Activated CD8-positive, alpha-beta T cell treated with anti-CD3 and anti-CD28 coated beads for 36 hours (primary cell): ENCODE data around the gene ATRN. TPM values are rescaled to one million over a fixed set of nuclear protein-coding genes. Genes with fewer than 3 reads are reported as not detected.

ENCODE experiments used
- ATAC-seq: fragments of 200-7000 bp; cut with Tn5 transposase; one replicate; pipeline ENCODE4 v1.10.0; 2021; ENCODE audit warnings: mild to moderate bottlenecking, moderate library complexity
- CTCF ChIA-PET: fragments of 350-600 bp; sonication (Branson Sonifier 250); formaldehyde crosslinking; loops from one replicate; lab custom pipeline; 2021; ENCODE audit warnings: antibody characterized with exemption; lab: Charles Lee
- POLR2A ChIA-PET: fragments of 350-600 bp; sonication (Branson Sonifier 250); formaldehyde crosslinking; loops from one replicate; lab custom pipeline; 2021; ENCODE audit warnings: antibody characterized with exemption; lab: Charles Lee
- DNase-seq: peaks from one replicate; pipeline ENCODE4 v3.0.0-alpha.2; 2020
- H3K27ac Mint-ChIP-seq: one replicate; pipeline ENCODE4 v1.8.0; 2021; ENCODE audit warnings: mild to moderate bottlenecking, mixed read lengths
- H3K27me3 Mint-ChIP-seq: one replicate; pipeline ENCODE4 v1.8.0; 2021; ENCODE audit warnings: mixed read lengths
- H3K36me3 Mint-ChIP-seq: one replicate; pipeline ENCODE4 v1.8.0; 2021; ENCODE audit warnings: low read depth, mixed read lengths
- H3K4me1 Mint-ChIP-seq: one replicate; pipeline ENCODE4 v1.8.0; 2021; ENCODE audit warnings: low read depth, mixed read lengths
- H3K4me3 Mint-ChIP-seq: one replicate; pipeline ENCODE4 v1.8.0; 2021; ENCODE audit warnings: mild to moderate bottlenecking, moderate library complexity, mixed read lengths
- H3K9me3 Mint-ChIP-seq: one replicate; pipeline ENCODE4 v1.8.0; 2021; ENCODE audit warnings: mixed read lengths
- CTCF ChIP-seq: fragments of 200-600 bp; IDR thresholded peaks from one replicate; pipeline ENCODE4 v1.8.0; 2022; ENCODE audit warnings: antibody characterized with exemption, mild to moderate bottlenecking
- intact Hi-C: fragments of 100-400 bp; cut with micrococcal nuclease; formaldehyde crosslinking; loops from one replicate; pipeline ENCODE4 v1.10.0; 2022
- total RNA-seq, 2 experiments: library from RNA; stranded (reverse); gene quantifications; one replicate each; pipeline ENCODE4 v1.2.3, GENCODE V29; 2021

ATRN gene
- total RNA-seq, 2 experiments from 2014 or later = 8.2 to 8.6 TPM

- H3K4me3 Mint-ChIP-seq = no peak overlapping the region
- no peak for TF ChIP-seq CTCF
- no peaks in the 10 kb centered on the region for H3K27me3 Mint-ChIP-seq
- DNase-seq = no peak
- CTCF ChIA-PET = interaction anchor here (0.7 to 1.1 kb wide), 2 partner anchors 25 to 88 kb away, joined by 3 read pairs; no protein-coding TSS in a partner anchor
- no peaks in the 10 kb centered on the region for H3K4me1 Mint-ChIP-seq
- H3K9me3 Mint-ChIP-seq = no peaks in the 10 kb centered on the region
- intact Hi-C loops = no loop called here
- POLR2A ChIA-PET = no interaction called here
- no peak overlapping the region for H3K27ac Mint-ChIP-seq
- ATAC-seq = no peak
- peaks cover 7% of the 10 kb centered on the region for H3K36me3 Mint-ChIP-seq
These were observed 180.6 kb downstream of the ATRN start for GRCh38 chr20:3651204-3651962.

- Mint-ChIP-seq H3K27ac (no peak overlapping the region), H3K4me1 (no peaks in the 10 kb centered on the region), H3K4me3 (no peak overlapping the region), H3K9me3 (no peaks in the 10 kb centered on the region), H3K36me3 (peaks cover 7% of the 10 kb centered on the region), H3K27me3 (no peaks in the 10 kb centered on the region)
- intact Hi-C loops = no loop called here
- TF ChIP-seq CTCF = no peak
- ATAC-seq = no peak
- ChIA-PET CTCF (interaction anchor here (0.7 kb wide), 1 partner anchor 25 kb away, joined by 3 read pairs; no protein-coding TSS in a partner anchor), POLR2A (no interaction called here)
- no peak for DNase-seq
These were observed 181.4 kb downstream of the ATRN start for GRCh38 chr20:3652221-3652620.

- ChIA-PET CTCF (interaction anchor here (1.7 kb wide), 1 partner anchor 58 kb away, joined by 7 read pairs; no protein-coding TSS in a partner anchor), POLR2A (interaction anchor here (0.7 kb wide), 1 partner anchor 47 kb away, joined by 4 read pairs; no protein-coding TSS in a partner anchor)
- H3K36me3 Mint-ChIP-seq = peaks cover 7% of the 10 kb centered on the region
- H3K27me3 Mint-ChIP-seq = no peaks in the 10 kb centered on the region
- H3K4me3 Mint-ChIP-seq = no peak overlapping the region
- no peak for DNase-seq
- intact Hi-C loops = no loop called here
- TF ChIP-seq CTCF = no peak
- no peak for ATAC-seq
- no peak overlapping the region for H3K27ac Mint-ChIP-seq
- no peaks in the 10 kb centered on the region for H3K9me3 Mint-ChIP-seq
- H3K4me1 Mint-ChIP-seq = no peaks in the 10 kb centered on the region
These were observed 182.1 kb downstream of the ATRN start for GRCh38 chr20:3652676-3653596.

- no peak overlapping the region for H3K27ac Mint-ChIP-seq
- POLR2A ChIA-PET = interaction anchor here (0.7 kb wide), 1 partner anchor 19 kb away, joined by 3 read pairs; no protein-coding TSS in a partner anchor
These were observed 183.1 kb downstream of the ATRN start for GRCh38 chr20:3653921-3654320.

More at GRCh38 chr20:3653921-3654320, 183.1 kb downstream of the ATRN start:
- Mint-ChIP-seq H3K9me3 (no peaks in the 10 kb centered on the region), H3K4me3 (no peak overlapping the region), H3K36me3 (peaks cover 4% of the 10 kb centered on the region), H3K27me3 (peaks cover 5% of the 10 kb centered on the region), H3K4me1 (peaks cover 3% of the 10 kb centered on the region)
- DNase-seq = no peak
- TF ChIP-seq CTCF = no peak
- intact Hi-C loops = no loop called here
- no peak for ATAC-seq
- CTCF ChIA-PET = interaction anchor here (1.5 to 1.7 kb wide), 2 partner anchors 23 to 57 kb away, joined by 6 to 7 read pairs; no protein-coding TSS in a partner anchor
